HuH-7 (cell line): ENCODE results near the gene ZNF236.
"Not testable (repeated sequence)": the region's sequence is repeated elsewhere in the genome, so short reads cannot be mapped to it uniquely, and the experiment has no call there.

Source experiments
- DNase-seq: peaks from one replicate; pipeline ENCODE4 v3.0.0; 2011; ENCODE audit warnings: low spot score

The ZNF236 gene

GRCh38 chr18:76908277-76908676 lies 85.9 kb downstream of the ZNF236 start:
- DNase-seq: no peak

GRCh38 chr18:76909439-76909838 lies 87.1 kb downstream of the ZNF236 start:
- no peak for DNase-seq

- DNase-seq: no peak
Observed at GRCh38 chr18:76911440-76911839, 89.1 kb downstream of the ZNF236 start.

GRCh38 chr18:76913583-76913982 lies 91.2 kb downstream of the ZNF236 start:
- no peak for DNase-seq

- DNase-seq: no peak
Observed at GRCh38 chr18:76914314-76914713, 92.0 kb downstream of the ZNF236 start.

- no peak for DNase-seq
Observed at GRCh38 chr18:76914796-76915195, 92.4 kb downstream of the ZNF236 start.

GRCh38 chr18:76915456-76915855 lies 93.1 kb downstream of the ZNF236 start:
- DNase-seq: no peak

- no peak for DNase-seq
Observed at GRCh38 chr18:76920974-76921373, 98.6 kb downstream of the ZNF236 start.

- DNase-seq: peak; percentile 40
Observed at GRCh38 chr18:76922107-76922506, 99.8 kb downstream of the ZNF236 start.

GRCh38 chr18:76923485-76924085 lies 101.2 kb downstream of the ZNF236 start:
- DNase-seq: peak; percentile 7

GRCh38 chr18:76925501-76925900 lies 103.1 kb downstream of the ZNF236 start:
- no peak for DNase-seq

GRCh38 chr18:76927223-76927725 lies 104.9 kb downstream of the ZNF236 start:
- DNase-seq: no peak

GRCh38 chr18:76928179-76928868 lies 106.0 kb downstream of the ZNF236 start:
- DNase-seq: no peak

GRCh38 chr18:76931171-76931570 lies 108.8 kb downstream of the ZNF236 start:
- DNase-seq: no peak

- no peak for DNase-seq
Observed at GRCh38 chr18:76932026-76932819, 109.9 kb downstream of the ZNF236 start.

- no peak for DNase-seq
Observed at GRCh38 chr18:76935722-76936337, 113.5 kb downstream of the ZNF236 start.

GRCh38 chr18:76936877-76937276 lies 114.5 kb downstream of the ZNF236 start:
- no peak for DNase-seq

GRCh38 chr18:76937597-76937996 lies 115.2 kb downstream of the ZNF236 start:
- DNase-seq: no peak

GRCh38 chr18:76938619-76939018 lies 116.3 kb downstream of the ZNF236 start:
- no peak for DNase-seq

GRCh38 chr18:76941284-76941683 lies 118.9 kb downstream of the ZNF236 start:
- DNase-seq: no peak

- peak; percentile 20 for DNase-seq
Observed at GRCh38 chr18:76943542-76944339, 121.4 kb downstream of the ZNF236 start.

GRCh38 chr18:76944346-76944745 lies 122.0 kb downstream of the ZNF236 start:
- not testable (repeated sequence) for DNase-seq
